Mucosa of descending colon (tissue), 3 donors: ENCODE results near the gene CRIP2. TPM values are rescaled to one million over a fixed set of nuclear protein-coding genes. Genes with fewer than 3 reads are reported as not detected.

Source experiments
- ATAC-seq: fragments of 200-7000 bp; cut with Tn5 transposase; one replicate; pipeline ENCODE4 v1.9.1; 2020; ENCODE audit warnings: mild to moderate bottlenecking, moderate library complexity
- DNase-seq, 3 donors: peaks; one replicate each; pipeline ENCODE4 v3.0.0-alpha.2; 2020
- H3K36me3 ChIP-seq: fragments of 200-600 bp; one replicate; pipeline ENCODE4 v1.8.0; 2021; ENCODE audit warnings: low read depth, mild to moderate bottlenecking
- H3K4me1 ChIP-seq: fragments of 200-600 bp; one replicate; pipeline ENCODE4 v1.8.0; 2021; ENCODE audit warnings: low read depth, mild to moderate bottlenecking
- H3K4me3 ChIP-seq: fragments of 200-600 bp; one replicate; pipeline ENCODE4 v1.8.0; 2021; ENCODE audit warnings: mild to moderate bottlenecking
- H3K9me3 ChIP-seq: fragments of 200-600 bp; one replicate; pipeline ENCODE4 v1.8.0; 2021; ENCODE audit warnings: mild to moderate bottlenecking
- CTCF ChIP-seq: fragments of 200-600 bp; IDR thresholded peaks from one replicate; pipeline ENCODE4 v1.8.0; 2022; ENCODE audit warnings: antibody characterized with exemption, mild to moderate bottlenecking
- intact Hi-C, 2 donors: fragments of 100-400 bp; cut with DNase I in 1 of 2; cut with micrococcal nuclease in 1 of 2; formaldehyde crosslinking; loops; one replicate each; pipeline versions ENCODE4 v1.11.0 to v1.11.1; 2022; cut with DNase I, micrococcal nuclease
- total RNA-seq, 3 donors: library from RNA; stranded (reverse); fragmentation: NEBNext Ultra II Directional in 2 of 3; extraction: Animal tissue kit (Norgen Biotek cat#: 25700) in 2 of 3; gene quantifications; one replicate each; pipeline versions ENCODE4 v1.2.1 to v1.2.4, GENCODE V29; 2021 to 2023
- donor health status: DM: no; HTN: no; CAD: no; lungs with moderate emphysema.
- donor health status: DM: no; HTN: no; CAD: no.
- donor health status: DM: no; HTN: yes; CAD: no.

The CRIP2 gene
- total RNA-seq, 3 donors from 2014 or later, result 10.0 to 41.6 (median 23.5) TPM

GRCh38 chr14:105528586-105529318 lies 54.1 kb downstream of the CRIP2 start:
- no peak for ATAC-seq
- H3K4me3 ChIP-seq, result no peak overlapping the region
- intact Hi-C loops, result loop anchor here in 1 of 2 donors (10.0 kb wide), 1 partner anchor 84 kb away; no protein-coding TSS in a partner anchor
- H3K9me3 ChIP-seq, result no peaks in the 10 kb centered on the region
- no peak for TF ChIP-seq CTCF
- peaks cover 29% of the 10 kb centered on the region for H3K4me1 ChIP-seq
- DNase-seq, result peak in 2 of 3 donors; percentile 40 to 62
- H3K36me3 ChIP-seq, result no peaks in the 10 kb centered on the region

- intact Hi-C loops, result loop anchor here in 1 of 2 donors (10.0 kb wide), 1 partner anchor 84 kb away; no protein-coding TSS in a partner anchor
- no peaks in the 10 kb centered on the region for H3K9me3 ChIP-seq
- DNase-seq, result peak in 1 of 3 donors; percentile 36
- no peaks in the 10 kb centered on the region for H3K36me3 ChIP-seq
- TF ChIP-seq CTCF, result no peak
- no peak overlapping the region for H3K4me3 ChIP-seq
- peaks cover 29% of the 10 kb centered on the region for H3K4me1 ChIP-seq
- no peak for ATAC-seq
Measured at GRCh38 chr14:105529319-105529568, 54.6 kb downstream of the CRIP2 start.

Other genes with a start within 250 kb of the CRIP2 start
- gene BTBD6, start 226.3 kb upstream of the CRIP2 start, total RNA-seq, result 10 to 100 TPM; 45.7 to 55.8 (median 46.7) TPM
- gene BRF1, start 173.8 kb upstream of the CRIP2 start, total RNA-seq, result 10 to 100 TPM; 27.4 to 40.1 (median 34.2) TPM
- 10 to 100 TPM; 71.7 to 84.3 (median 78.9) TPM for gene PACS2, start 160.1 kb upstream of the CRIP2 start, total RNA-seq
- 1 to 10 TPM in 1 of 3 donors, under 1 TPM in 2; 0.84 to 2.0 (median 0.95) TPM for gene TEX22, start 76.3 kb upstream of the CRIP2 start, total RNA-seq
- 100 to 1,000 TPM in 1 of 3 donors, 10 to 100 TPM in 2; 76.4 to 105 (median 79.7) TPM for gene MTA1, start 55.0 kb upstream of the CRIP2 start, total RNA-seq
- gene CRIP1, start 12.1 kb downstream of the CRIP2 start, total RNA-seq, result 100 to 1,000 TPM in 2 of 3 donors, 10 to 100 TPM in 1; 41.3 to 144 (median 142) TPM
- 10 to 100 TPM; 11.8 to 23.9 (median 21.8) TPM for gene TEDC1, start 16.4 kb downstream of the CRIP2 start, total RNA-seq
- 1 to 10 TPM in 2 of 3 donors, under 1 TPM in 1; 0.38 to 4.0 (median 1.0) TPM for gene TMEM121, start 51.8 kb downstream of the CRIP2 start, total RNA-seq